ENCODE data around the gene MRTO4.
"Not testable (repeated sequence)": the region's sequence is repeated elsewhere in the genome, so short reads cannot be mapped to it uniquely, and the experiment has no call there.

MRTO4 gene

GRCh38 chr1:19229229-19229628 is 22.4 kb upstream of the MRTO4 start:
- no peak for FAIRE-seq

- no peak for FAIRE-seq
Measured at GRCh38 chr1:19229828-19230325, 21.7 kb upstream of the MRTO4 start.

- FAIRE-seq, result not testable (repeated sequence)
Measured at GRCh38 chr1:19231736-19232523, 19.7 kb upstream of the MRTO4 start.

- FAIRE-seq, result no peak
Measured at GRCh38 chr1:19232524-19232846, 19.1 kb upstream of the MRTO4 start.

GRCh38 chr1:19234224-19234623 is 17.4 kb upstream of the MRTO4 start:
- FAIRE-seq, result no peak

GRCh38 chr1:19239876-19240275 is 11.7 kb upstream of the MRTO4 start:
- no peak for FAIRE-seq

GRCh38 chr1:19240673-19241538 is 10.7 kb upstream of the MRTO4 start:
- peak; percentile 49 for FAIRE-seq

- FAIRE-seq, result no peak
Measured at GRCh38 chr1:19250629-19251304, 838 bp upstream of the MRTO4 start.

GRCh38 chr1:19254416-19254815 is 2.8 kb downstream of the MRTO4 start:
- no peak for FAIRE-seq

GRCh38 chr1:19255288-19255687 is 3.7 kb downstream of the MRTO4 start:
- no peak for FAIRE-seq

- FAIRE-seq, result not testable (repeated sequence)
Measured at GRCh38 chr1:19256301-19256700, 4.7 kb downstream of the MRTO4 start.

GRCh38 chr1:19257178-19257914 is 5.7 kb downstream of the MRTO4 start:
- no peak for FAIRE-seq

GRCh38 chr1:19258353-19258752 is 6.7 kb downstream of the MRTO4 start:
- no peak for FAIRE-seq

GRCh38 chr1:19260211-19261138 is 8.9 kb downstream of the MRTO4 start:
- FAIRE-seq, result peak; percentile 97

- no peak for FAIRE-seq
Measured at GRCh38 chr1:19262047-19262446, 10.4 kb downstream of the MRTO4 start.

GRCh38 chr1:19262744-19263143 is 11.1 kb downstream of the MRTO4 start:
- FAIRE-seq, result no peak

GRCh38 chr1:19268445-19268844 is 16.8 kb downstream of the MRTO4 start:
- no peak for FAIRE-seq

- FAIRE-seq, result not testable (repeated sequence)
Measured at GRCh38 chr1:19269427-19270342, 18.1 kb downstream of the MRTO4 start.

GRCh38 chr1:19270343-19270730 is 18.7 kb downstream of the MRTO4 start:
- not testable (repeated sequence) for FAIRE-seq

- FAIRE-seq, result no peak
Measured at GRCh38 chr1:19272064-19272463, 20.5 kb downstream of the MRTO4 start.
